K562 (cell line): ENCODE measurements around the gene P4HB. TPM values are rescaled to one million over a fixed set of nuclear protein-coding genes. Genes with fewer than 3 reads are reported as not detected.
A peak's percentile ranks its signal among the peaks of the same experiment; 100 is the strongest.

ENCODE experiments used
- CREB3L1 ChIP-seq: fragments of 450-650 bp; IDR thresholded peaks from 2 replicates; pipeline ENCODE4 v1.6.1; 2014; ENCODE audit warnings: low read depth, mild to moderate bottlenecking, moderate library complexity, borderline replicate concordance
- KAT7 ChIP-seq: sonication (generic); formaldehyde crosslinking; IDR thresholded peaks from 2 replicates; pipeline ENCODE4 v1.8.0; 2022; ENCODE audit warnings: missing genetic modification reagents, mild to moderate bottlenecking, borderline replicate concordance
- MTF1 ChIP-seq: fragments of 250-450 bp; sonication (Bioruptor Pico); IDR thresholded peaks from 2 replicates; pipeline ENCODE4 v1.9.0; 2021; ENCODE audit warnings: moderate library complexity, mild to moderate bottlenecking, inconsistent platforms, borderline replicate concordance
- ZBTB1 ChIP-seq: sonication (generic); formaldehyde crosslinking; IDR thresholded peaks from 2 replicates; pipeline ENCODE4 v1.8.1; 2023; ENCODE audit warnings: missing genetic modification reagents, low read depth, mild to moderate bottlenecking, borderline replicate concordance
- ZBTB17 ChIP-seq: fragments of 450-650 bp; formaldehyde crosslinking; IDR thresholded peaks from 2 replicates; pipeline ENCODE4 v1.4.0; 2020; ENCODE audit warnings: mild to moderate bottlenecking
- ZBTB40 ChIP-seq, 2 experiments: fragments of 450-650 bp in 1 of 2; sonication (generic) in 1 of 2; formaldehyde crosslinking in 1 of 2; IDR thresholded peaks; 2 replicates each; pipeline versions ENCODE4 v1.7.1 to v1.9.0; 2016 to 2022; ENCODE audit warnings: inconsistent platforms in 1 of 2, mild to moderate bottlenecking in 1 of 2, missing genetic modification reagents in 1 of 2
- ZNF134 ChIP-seq: fragments of 250-450 bp; sonication (Bioruptor Pico); conservative IDR thresholded peaks from 2 replicates; pipeline ENCODE4 v1.4.0; 2020
- polyA plus RNA-seq, 8 experiments: library from polyadenylated mRNA; depleted of rRNA in 4 of 8; stranded (reverse) in 5 of 8; unstranded in 3 of 8; fragments of >200 nt; fragmentation: Nextera tagmentation in 2 of 8; fragmentation: Illumina TruSeq in 1 of 8; extraction: Ambion mirVana in 2 of 8; extraction: Trizol in 1 of 8; gene quantifications; 2 replicates each; pipeline versions ENCODE4 v1.2.1 to v1.2.3, GENCODE V29; 2011 to 2014; ENCODE audit warnings: inconsistent platforms in 1 of 8, missing spikeins in 1 of 8
- total RNA-seq, 7 experiments: library from RNA; depleted of rRNA in 6 of 7; stranded (reverse); fragments of >200 nt in 6 of 7; fragmentation: Illumina TruSeq in 2 of 7; extraction: Trizol in 2 of 7; gene quantifications; 2 replicates each; pipeline versions ENCODE4 v1.2.1 to v1.2.3, GENCODE V29; 2011 to 2021; ENCODE audit warnings: low replicate concordance in 1 of 7
- TF ChIP-seq, protein P1 (sequence below), 3 experiments: fragments of 200-800 bp in 1 of 3; fragments of 250-450 bp in 1 of 3; fragments of 450-650 bp in 1 of 3; sonication (Bioruptor Pico) in 1 of 3; sonication (Bioruptor generic) in 1 of 3; formaldehyde crosslinking in 1 of 3; IDR thresholded peaks; 2 replicates each; pipeline versions ENCODE4 v1.6.1 to v1.8.0; 2016 to 2022; ENCODE audit warnings: mild to moderate bottlenecking in 2 of 3, missing genetic modification characterization in 2 of 3, missing compliant biosample characterization in 1 of 3, moderate library complexity in 1 of 3
- TF ChIP-seq, protein P2 (sequence below), 2 experiments: fragments of 250-450 bp in 1 of 2; fragments of 450-650 bp in 1 of 2; sonication (Bioruptor Pico) in 1 of 2; IDR thresholded peaks; 2 replicates each; pipeline versions ENCODE4 v1.6.1 to v1.8.0; 2016 to 2021; ENCODE audit warnings: mild to moderate bottlenecking in 2 of 2, moderate library complexity in 2 of 2, missing compliant biosample characterization in 1 of 2, missing genetic modification characterization in 1 of 2

P4HB gene
- total and polyA plus RNA-seq, 9 of the 15 experiments (the other 6 are each of a cell fraction or from before 2014, with no cell fraction given) = 4.4 to 645 (median 325) TPM

DNA sequence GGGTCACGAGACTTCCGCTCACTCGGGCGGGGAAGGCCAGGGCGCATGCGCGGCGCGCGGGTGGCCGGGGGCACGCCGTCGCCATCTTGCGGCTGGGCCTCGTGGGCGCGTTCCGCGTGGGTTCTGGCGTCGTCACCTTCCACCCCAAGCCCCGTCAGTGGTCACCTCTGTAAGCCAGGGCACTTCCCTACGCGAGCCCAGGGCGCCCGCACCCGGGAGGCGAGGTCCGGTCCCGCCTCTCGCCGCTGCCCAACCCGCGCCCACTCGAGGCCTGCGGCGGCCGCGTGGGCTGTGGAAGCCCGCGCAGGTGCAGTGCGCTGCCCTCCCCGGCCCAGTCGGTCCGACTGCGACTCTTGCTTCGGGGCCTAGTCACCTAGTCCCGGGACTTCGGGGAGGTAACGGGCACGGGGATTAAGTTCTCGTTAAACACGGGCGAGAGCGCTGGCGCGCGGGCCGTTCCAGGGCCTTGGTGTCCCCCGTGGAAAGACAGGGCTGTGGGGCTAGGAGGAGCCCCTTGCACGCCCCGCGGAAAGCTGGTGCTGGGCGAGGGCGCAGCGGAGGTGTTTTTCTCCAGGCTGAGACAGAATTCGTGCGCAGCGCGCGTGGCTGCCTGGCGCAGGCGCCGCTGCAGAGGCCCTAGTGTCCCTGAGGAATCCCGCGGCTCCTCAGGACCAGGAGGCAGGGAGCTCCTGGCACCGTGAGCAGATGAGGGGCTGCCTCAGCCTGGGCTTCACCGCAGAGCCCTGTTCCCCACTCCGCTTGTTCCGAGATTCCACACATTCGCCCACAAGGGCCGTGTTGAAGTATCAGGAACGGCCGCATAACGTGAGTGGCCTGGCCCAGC, 11.3 kb upstream of the P4HB start (continued):
- TF ChIP-seq, protein P1, sequence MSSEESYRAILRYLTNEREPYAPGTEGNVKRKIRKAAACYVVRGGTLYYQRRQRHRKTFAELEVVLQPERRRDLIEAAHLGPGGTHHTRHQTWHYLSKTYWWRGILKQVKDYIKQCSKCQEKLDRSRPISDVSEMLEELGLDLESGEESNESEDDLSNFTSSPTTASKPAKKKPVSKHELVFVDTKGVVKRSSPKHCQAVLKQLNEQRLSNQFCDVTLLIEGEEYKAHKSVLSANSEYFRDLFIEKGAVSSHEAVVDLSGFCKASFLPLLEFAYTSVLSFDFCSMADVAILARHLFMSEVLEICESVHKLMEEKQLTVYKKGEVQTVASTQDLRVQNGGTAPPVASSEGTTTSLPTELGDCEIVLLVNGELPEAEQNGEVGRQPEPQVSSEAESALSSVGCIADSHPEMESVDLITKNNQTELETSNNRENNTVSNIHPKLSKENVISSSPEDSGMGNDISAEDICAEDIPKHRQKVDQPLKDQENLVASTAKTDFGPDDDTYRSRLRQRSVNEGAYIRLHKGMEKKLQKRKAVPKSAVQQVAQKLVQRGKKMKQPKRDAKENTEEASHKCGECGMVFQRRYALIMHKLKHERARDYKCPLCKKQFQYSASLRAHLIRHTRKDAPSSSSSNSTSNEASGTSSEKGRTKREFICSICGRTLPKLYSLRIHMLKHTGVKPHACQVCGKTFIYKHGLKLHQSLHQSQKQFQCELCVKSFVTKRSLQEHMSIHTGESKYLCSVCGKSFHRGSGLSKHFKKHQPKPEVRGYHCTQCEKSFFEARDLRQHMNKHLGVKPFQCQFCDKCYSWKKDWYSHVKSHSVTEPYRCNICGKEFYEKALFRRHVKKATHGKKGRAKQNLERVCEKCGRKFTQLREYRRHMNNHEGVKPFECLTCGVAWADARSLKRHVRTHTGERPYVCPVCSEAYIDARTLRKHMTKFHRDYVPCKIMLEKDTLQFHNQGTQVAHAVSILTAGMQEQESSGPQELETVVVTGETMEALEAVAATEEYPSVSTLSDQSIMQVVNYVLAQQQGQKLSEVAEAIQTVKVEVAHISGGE (CRISPR knock-in tag; IDR thresholded peaks at IDR 0.05) = peak in 1 of 3 experiments; percentile 72; a peak in 1 of 6 replicates
- TF ChIP-seq ZBTB17 (CRISPR knock-in tag) = peak; percentile 22; the same call in 1 of the 2 replicates
- TF ChIP-seq ZNF134 (CRISPR knock-in tag) = no peak
- peak; percentile 36 for TF ChIP-seq ZBTB1 (CRISPR knock-in tag)
- peak; percentile 83 for TF ChIP-seq ZBTB40 (IDR thresholded peaks at IDR 0.05)
- TF ChIP-seq ZBTB40 (CRISPR knock-in tag; IDR thresholded peaks at IDR 0.05) = no peak; the same call in 1 of the 2 replicates
- peak; percentile 98 for TF ChIP-seq KAT7 (CRISPR knock-in tag)
- TF ChIP-seq CREB3L1 = peak; percentile 62
- TF ChIP-seq, protein P2, sequence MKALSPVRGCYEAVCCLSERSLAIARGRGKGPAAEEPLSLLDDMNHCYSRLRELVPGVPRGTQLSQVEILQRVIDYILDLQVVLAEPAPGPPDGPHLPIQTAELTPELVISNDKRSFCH (CRISPR knock-in tag; IDR thresholded peaks at IDR 0.05) = no peak
- TF ChIP-seq, protein P2 (tag; IDR thresholded peaks at IDR 0.05) = peak; percentile 95
- TF ChIP-seq MTF1 (CRISPR knock-in tag) = no peak
